ENCODE data around the gene CSTPP1.
"Not testable (repeated sequence)": the region's sequence is repeated elsewhere in the genome, so short reads cannot be mapped to it uniquely, and the experiment has no call there.

Gene CSTPP1

DNA sequence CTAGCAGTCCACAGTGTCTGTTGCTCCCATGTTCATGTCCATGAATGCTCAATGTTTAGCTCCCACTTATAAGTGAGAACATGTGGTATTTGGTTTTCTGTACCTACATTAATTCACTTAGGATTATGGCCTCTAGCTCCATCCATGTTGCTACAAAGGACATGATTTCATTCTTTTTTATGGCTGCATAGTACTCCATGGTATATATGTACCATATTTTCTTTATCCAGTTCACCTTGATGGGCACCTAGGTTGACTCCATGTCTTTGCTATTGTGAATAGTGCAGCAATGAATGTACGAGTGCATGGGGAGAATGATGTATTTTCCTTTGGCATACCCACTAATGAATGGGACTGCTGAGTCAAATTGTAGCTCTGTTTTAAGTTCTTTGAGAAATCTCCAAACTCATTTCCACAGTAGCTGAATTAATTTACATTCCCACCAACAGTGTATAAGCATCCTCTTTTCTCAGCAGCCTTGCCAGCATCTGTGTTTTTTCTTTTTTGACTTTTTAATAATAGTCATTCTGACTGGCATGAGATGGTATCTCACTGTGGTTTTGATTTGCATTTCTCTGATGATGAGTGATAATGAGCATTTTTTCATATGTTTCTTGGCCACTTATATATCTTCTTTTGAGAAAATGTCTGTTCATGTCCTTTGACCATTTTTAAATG, 53.4 kb downstream of the CSTPP1 start:
- not testable (repeated sequence) for DNase-seq (ENCODE audit: low read depth in 3 of 3)

DNA sequence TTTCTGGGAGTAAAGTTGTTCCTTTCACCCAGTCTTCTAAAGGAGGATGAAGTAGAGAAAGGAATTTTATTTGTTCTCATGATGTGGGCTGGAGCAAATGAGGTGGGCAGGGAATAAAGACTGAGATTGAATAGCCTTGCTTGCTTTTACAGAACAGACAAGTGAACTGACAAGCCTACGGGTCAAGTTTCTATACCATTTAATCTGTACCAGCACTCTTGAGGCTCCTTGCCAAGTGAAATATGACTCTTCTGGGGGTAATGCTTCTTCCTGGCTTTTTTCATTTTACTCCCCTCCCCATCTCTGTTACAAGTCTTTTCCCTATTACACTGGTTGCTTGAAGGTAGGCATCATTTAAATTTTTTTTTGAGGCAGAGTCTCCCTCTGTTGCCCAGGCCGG, 54.8 kb downstream of the CSTPP1 start:
- no peak for DNase-seq (ENCODE audit: low read depth in 3 of 3)

DNA sequence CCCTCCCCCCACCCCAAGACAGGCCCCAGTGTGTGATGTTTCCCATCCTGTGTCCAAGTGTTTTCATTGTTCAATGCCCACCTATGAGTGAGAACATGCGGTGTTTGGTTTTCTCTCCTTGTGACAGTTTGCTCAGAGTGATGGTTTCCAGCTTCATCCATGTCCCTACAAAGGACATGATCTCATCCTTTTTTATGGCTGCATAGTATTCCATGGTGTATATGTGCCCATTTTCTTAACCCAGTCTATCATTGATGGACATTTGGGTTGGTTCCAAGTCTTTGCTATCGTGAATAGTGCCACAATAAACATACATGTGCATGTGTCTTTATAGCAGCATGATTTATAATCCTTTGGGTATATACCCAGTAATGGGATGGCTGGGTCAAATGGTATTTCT, 55.8 kb downstream of the CSTPP1 start:
- DNase-seq (ENCODE audit: low read depth in 3 of 3): not testable (repeated sequence)

DNA sequence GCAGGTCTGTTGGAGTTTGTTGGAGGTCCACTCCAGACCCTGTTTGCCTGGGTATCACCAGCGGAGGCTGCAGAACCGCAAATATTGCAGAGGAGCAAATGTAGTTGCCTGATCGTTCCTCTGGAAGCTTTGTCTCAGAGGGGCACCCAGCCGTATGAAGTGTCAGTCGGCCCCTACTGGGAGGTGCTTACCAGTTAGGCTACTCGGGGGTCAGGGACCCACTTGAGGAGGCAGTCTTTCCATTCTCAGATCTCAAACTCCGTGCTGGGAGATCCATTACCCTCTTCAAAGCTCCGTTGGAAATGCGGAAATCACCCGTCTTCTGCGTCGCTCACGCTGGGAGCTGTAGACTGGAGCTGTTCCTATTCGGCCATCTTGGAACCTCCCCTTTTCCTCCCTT, 61.2 kb downstream of the CSTPP1 start:
- not testable (repeated sequence) for DNase-seq (ENCODE audit: low read depth in 3 of 3)

DNA sequence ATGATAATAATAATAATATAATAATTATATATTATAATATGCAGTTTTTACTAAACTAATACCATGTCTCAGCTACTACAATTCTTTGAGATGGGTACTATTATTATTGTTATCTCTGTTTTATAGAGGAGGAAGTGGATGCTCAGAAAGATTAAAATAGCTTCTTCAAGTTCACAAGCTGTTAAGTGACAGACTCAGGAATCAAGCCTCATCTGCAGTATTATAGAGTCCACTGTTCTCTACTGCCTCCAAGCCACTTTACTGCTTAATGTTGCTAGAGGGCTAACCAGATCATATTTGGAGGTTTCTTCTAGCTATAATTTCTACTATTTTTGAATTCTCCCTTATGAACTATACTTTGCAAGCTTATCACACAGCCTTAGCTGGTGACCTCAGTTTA, 62.7 kb downstream of the CSTPP1 start:
- DNase-seq (ENCODE audit: low read depth in 3 of 3): no peak

DNA sequence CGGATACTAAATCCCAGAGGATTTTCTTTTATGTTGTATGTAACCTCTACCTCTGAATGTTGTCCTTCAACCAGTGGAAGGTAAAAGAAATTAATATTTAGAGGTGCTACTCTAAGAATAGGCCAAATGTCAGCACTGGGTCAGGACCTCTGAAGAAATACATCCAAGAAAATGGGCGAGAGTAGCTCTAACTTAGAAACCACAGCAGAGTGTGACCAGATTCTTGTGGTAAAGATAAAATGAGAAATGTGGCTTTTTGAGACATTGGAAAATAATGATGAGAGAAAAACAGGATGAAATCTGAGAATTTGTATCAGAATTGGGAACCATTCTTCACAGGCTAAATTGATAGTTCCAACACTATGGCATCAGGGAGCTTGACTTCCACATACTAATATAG, 63.5 kb downstream of the CSTPP1 start:
- no peak for DNase-seq (ENCODE audit: low read depth in 3 of 3)

DNA sequence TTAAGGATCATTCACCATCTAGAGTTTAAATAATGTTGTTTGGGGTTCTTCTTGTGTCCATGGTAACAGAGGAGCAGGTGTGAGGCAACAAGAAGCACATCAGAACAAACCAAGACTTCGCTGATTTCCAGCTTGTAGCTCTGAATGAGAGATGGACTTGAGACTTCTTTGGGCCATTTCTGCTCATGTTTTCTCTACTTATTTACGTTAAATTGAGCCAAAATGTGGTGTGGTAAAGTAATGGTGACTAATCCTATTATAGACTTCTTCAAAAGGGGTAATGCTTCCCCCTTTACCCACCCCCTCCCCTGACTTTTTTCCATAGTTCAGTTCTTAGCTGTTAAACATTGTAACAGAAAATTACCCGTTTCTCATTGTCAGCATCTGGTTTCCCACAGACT, 65.2 kb downstream of the CSTPP1 start:
- no peak for DNase-seq (ENCODE audit: low read depth in 3 of 3)

DNA sequence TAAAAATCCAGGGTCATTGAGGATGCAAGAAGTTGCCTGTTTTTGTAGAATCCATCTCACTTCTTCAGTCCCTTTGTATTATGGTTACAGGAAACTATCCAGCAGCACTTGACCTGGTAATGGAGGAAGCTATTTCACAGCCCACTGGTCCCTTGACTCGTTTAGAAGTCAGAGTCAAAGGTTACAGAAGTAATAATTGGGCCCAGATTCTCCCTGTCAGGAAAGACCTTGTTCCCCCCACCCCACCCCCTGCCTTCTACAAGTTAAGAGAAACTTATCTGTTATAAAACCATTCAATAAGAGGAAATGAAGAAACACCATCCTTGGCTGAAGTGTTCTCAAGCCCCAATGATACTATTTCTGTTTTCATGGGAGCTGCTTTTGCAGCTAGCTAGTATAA, 65.8 kb downstream of the CSTPP1 start:
- no peak for DNase-seq (ENCODE audit: low read depth in 3 of 3)

DNA sequence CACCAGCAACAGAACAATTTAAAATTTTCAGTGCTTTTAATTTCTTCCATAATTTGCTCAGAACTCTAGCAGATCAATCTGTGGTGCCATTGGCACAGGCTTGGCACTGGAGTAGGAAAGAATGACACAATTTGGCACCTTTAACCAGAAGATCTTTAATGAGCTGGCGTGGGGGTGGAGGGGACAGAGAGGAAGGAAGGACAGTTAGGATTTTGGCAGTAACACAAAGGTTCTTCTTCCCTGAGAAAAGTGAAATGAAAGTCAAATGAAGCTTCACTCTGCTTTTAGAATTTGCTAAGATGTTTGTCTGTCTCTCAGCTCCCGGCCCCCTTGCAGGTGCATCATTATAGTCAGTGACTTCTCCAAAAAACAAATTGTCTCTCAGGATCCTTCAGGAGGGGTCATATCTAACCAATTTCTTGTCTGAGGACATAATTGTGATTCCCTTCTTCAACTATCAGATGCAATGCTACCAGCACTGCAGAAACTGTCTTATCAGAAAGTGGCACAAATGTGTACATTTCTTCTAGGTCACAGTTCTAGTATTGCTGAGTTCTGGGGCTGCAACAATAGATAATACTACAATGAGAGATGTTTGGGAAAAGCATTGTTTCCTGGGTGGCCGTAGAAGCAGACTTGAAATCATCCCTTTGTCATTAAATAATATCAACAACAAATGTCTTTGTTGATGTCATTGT, 66.8 kb downstream of the CSTPP1 start:
- peak in 2 of 3 donors; percentile 18 to 21 for DNase-seq (ENCODE audit: low read depth in 3 of 3)

DNA sequence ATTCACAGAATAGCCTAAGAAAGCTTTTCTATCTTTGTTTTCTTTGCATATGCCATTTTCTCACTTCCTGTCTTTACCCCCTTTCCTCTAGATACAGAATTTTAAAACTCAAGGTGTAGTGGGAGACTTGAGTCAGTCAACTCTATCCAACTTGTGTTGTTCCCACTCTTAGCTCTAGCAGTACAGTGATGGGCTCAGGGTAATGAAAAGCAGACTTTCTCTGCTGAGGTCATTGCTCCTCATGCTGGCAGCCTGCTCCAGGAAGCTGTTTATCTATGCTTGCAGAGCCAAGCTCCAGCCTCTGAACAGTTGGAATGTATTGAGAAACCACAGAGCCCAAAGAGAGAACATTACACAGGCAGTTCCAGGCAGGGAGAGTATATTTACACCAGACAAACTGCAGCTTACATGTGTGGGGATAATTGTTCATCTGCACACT, 68.1 kb downstream of the CSTPP1 start:
- DNase-seq (ENCODE audit: low read depth in 3 of 3): no peak

DNA sequence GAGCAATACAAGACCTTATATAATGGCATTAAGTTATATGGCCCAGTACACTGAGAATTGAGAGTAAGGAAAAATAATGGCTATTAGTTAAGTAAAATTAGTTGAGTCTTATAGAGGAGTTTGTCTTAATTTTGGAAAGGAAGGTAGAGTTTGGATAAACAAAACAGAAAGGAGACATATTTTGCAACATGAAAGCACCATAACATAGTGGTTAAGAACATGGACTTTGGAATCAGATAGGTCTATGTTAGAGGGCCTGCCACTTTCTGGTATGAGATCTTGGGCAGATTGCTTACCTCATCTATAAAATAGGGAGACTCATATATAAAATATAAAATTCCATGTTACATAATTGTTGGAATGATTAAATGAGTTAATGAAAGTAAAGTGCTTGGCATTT, 68.9 kb downstream of the CSTPP1 start:
- no peak for DNase-seq (ENCODE audit: low read depth in 3 of 3)

DNA sequence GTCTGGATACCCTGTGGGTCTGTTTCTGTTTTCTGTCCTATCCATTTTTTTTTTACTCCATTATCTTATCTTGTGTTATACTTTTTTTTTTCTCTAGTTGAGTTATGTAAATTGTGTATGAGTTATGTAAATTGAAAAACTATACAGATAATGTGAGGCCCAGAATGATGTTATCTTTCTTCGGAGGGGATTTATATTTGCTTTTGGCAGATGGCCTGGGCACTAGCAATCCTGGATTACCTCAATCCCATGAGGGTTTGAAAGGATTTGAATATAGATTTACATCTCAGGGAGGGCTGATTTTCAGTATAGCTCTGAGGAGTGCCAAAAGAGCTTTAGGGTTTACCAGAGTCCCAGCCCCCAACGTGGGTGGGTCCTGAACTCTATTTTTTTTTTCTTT, 71.0 kb downstream of the CSTPP1 start:
- no peak for DNase-seq (ENCODE audit: low read depth in 3 of 3)

DNA sequence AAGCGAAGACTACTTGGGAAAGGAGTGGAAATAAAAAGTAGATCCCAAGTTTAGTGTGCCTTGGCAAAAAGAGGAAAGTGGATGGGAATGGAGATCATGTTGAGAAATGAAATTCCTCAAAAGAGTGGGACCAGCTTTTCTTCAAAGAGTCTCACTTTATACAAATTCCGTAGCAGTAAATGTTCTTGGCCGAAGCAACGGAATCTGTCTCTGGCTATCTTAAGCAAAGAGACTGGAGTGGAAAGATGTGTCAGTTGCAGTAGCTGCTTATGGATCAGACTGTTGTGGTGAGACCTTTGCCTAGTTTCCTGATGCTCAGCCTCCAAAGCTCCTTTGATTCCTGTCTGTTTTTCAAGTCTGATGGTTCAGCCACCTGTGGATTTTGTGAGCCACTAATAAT, 73.6 kb downstream of the CSTPP1 start:
- DNase-seq (ENCODE audit: low read depth in 3 of 3): no peak

DNA sequence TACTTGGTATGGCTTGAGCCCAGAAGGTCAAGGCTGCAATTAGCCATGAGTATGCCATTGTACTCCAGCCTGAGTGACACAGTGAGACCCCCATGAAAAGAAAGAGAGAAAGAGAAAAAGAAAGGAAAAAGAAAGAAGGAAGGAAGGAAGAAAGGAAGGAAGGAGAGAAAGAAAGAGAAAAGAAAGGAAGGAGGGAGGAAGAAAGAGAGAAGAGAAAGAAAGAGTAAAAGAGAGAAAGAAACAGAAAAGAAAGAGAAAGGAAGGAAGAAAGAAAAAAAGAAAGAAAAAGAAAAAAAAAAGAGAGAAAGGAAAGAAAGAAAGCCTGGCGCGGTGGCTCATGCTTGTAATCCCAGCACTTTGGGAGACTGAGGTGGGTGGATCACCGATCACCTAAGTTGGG, 77.5 kb downstream of the CSTPP1 start:
- no peak for DNase-seq (ENCODE audit: low read depth in 3 of 3)

DNA sequence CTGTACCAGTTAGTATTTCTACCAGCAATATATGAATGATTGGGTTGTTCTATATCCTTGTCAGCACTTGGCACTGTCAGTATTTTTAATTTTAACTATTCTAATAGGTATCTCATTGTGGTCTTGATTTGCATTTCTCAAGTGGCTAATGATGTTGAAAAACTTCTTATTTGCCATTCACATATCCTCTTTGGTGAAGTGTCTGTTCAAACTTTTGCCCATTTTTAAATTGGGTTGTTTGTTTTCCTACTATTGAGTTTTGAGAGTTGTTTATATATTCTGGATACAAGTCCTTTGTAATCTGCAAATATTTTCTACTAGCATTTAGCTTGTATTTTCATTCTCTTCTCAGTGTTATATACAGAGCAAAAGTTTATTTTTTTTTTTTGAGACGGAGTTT, 82.1 kb downstream of the CSTPP1 start:
- DNase-seq (ENCODE audit: low read depth in 3 of 3): no peak

DNA sequence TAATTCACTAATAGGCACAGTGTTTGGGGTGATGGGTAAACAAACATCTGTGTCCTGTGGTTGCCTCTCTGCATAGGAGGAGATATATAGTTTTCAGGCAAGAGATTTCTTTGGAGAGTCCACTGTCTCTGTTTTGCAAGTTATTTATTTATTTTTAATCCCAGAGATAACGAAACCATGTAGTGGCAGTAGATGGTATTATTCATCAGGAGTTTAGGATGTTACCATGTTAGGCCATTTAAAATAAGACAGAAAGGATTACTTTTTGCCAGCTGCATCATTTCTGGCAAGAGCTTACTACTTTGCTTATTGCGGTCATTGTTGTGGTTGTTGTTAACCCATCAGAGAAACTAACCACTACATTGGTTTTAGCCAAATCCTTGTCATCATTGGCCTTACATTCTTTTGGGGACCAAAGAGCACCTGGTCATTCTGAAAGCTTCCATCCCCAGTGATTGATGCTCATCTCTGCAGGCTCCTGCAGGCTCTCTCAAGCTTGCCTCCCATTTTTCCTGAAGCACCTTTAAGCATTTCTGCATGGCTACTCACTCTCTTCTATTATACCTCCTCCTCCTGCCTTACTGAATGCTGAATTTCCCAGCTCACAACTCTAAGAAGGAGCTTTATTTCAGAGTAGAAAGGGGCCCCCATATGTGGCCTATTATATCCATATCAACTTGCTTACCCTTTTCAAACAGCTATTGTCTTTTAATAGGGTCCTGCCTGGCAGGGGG, 84.4 kb downstream of the CSTPP1 start:
- no peak for DNase-seq (ENCODE audit: low read depth in 3 of 3)

DNA sequence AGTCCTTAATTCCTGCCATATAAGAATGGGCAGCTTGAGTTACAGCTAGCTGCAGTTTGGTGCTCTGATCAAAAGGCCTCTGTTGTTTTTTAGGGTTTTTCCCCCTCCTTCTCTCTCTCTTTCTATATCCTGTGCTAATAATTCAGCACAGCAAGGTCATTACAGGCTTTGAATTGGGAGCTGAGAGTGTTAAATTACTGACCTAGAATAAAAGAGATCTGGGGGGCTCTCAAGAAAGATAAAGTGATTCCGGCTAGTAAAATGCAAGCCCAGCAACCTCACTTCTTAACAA, 84.9 kb downstream of the CSTPP1 start:
- no peak for DNase-seq (ENCODE audit: low read depth in 3 of 3)

DNA sequence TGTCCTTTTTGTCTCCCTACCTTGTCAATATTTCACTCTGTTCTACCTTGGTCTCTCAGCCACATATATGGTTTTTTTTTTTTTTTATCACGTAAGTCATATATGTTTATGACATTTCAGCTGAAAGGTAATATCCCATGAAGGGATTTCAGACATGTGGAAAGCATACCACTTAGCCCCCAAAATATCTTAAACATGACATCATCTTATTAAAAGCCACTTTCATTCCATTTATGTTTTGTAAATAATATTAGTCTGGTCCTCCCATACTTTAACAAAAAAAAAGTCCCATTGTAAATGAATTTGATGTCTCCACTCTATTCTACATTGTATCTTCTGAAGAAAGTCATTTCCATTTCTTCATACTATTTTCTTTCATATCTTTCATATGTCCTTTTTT, 85.4 kb downstream of the CSTPP1 start:
- no peak for DNase-seq (ENCODE audit: low read depth in 3 of 3)

DNA sequence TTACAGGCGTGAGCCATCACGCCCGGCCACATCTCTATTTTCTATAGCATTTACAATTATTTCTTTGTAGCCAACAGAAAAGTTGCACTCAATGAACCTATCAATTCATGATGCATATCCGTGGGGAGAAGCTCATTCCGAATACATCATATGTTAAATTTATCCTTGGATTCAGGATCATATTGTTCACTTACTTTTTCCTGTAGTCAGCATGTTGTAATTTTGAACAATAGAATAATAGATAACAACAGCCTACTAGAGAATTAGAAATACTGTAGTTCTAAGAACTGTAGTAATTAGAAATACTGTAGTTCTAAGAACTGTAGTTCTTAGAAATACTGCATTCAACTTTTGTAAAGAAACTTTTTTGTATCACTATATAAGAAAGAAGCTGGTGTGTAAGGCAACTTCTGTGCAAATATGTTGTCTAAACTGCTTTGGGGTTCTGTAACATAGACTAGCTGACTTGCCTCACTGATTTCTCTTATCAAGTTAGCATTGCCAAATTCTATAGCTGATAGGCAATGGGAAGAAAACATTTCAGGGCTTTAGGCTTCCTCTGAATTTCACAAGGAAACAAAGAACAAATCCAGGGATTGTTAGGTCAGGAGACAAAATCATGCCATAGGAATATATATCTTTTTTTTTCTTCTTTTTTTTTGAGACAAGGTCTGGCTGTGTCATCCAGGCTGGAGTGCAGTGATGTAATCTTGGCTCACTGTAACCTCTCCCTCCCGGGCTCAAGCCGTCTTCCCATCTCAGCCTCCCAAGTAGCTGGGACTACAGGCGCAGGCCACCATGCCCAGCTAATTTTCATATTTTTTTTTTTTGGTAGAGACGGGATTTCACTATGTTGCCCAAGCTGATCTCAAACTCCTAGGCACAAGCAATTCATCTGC, 91.9 kb downstream of the CSTPP1 start:
- no peak for DNase-seq (ENCODE audit: low read depth in 3 of 3)

DNA sequence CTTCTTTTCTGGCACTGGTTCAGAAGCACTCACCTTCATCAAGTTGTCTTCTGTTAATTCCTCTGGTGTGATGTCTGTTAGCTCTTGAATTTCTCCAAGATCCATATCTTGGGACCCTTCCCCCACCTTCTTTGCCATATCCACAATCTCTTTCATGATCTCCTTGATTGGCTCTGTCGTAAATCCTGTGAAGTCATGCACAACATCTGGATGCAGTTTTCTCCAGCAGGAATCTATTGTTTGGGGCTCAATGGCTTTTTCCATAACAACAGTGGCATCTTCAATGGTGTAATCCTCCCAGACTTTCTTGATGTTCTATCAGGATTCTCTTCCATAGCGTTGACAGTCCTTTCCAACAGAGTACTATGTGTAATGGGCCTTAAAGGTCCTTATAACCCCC, 96.9 kb downstream of the CSTPP1 start:
- DNase-seq (ENCODE audit: low read depth in 3 of 3): no peak

DNA sequence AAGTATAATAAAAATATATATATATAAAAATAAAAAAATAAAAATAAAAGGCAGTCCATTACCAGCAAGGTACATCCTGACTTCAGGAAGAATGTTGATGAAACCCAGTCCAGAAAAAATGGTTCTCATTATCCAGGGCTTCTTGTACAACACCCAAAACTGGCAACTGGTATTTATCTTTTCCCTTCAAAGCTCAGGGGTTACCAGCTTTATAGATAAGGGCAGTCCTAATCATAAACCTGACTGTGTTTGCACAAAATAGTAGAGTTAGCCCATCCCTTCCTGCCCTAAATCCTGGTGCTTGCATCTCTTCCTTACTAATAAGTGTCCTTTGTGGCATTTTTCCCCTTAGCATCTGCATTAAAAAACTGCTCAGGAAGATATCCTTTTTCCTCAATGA, 97.5 kb downstream of the CSTPP1 start:
- DNase-seq (ENCODE audit: low read depth in 3 of 3): no peak

DNA sequence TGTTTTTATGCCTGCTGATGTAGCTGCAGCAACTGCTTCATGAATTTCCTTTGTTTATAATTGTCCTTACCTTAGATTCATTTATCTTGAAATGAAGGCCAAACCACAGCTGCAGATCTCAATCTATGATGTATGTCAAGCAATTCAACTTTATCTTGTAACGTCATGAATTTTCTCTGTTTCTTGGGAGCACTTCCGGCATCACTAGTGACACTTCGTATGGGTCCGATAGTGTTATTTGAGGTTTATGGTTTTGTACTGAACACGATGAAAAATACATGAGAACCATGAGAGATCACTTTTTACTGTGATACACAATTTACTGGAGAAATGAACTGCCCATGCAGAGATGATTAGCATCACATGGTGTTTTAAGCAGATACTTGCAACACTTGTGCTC, 98.5 kb downstream of the CSTPP1 start:
- no peak for DNase-seq (ENCODE audit: low read depth in 3 of 3)
